ENCODE measurements around the gene CCDC71L.

DNA sequence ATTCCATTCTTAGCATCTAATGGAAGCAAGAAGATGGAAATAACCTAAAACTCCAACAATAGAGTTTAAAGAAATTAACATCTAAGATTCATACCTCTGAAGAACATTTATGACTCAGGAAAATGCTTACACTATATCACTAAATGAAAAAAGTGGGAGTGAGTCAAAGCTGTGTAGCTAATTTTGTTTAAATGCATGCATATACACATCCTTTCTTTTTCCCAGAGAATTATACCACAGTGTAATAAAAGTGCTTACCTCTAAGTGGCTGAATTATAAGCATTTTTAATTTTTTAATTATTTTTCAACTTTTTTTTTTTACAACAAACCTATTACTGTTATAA lies 44.3 kb downstream of the CCDC71L start:
- no peak for TF ChIP-seq EZH2phosphoT487 (IDR thresholded peaks at IDR 0.05; ENCODE audit: low read depth, severe bottlenecking, unreplicated experiment)
- no peak for TF ChIP-seq CTCF (IDR thresholded peaks at IDR 0.05; ENCODE audit: poor library complexity)

Measured in hepatocyte (in vitro differentiated cells).